DOHH2 (cell line): ENCODE measurements around the gene IFI44L.

ENCODE experiments used
- H3F3A ChIP-seq: fragments of 200-600 bp; sonication (generic), shearing (Covaris generic); 2 replicates; pipeline ENCODE4 v1.6.0; 2016; ENCODE audit warnings: antibody characterized with exemption, mild to moderate bottlenecking; ENCODE audit not compliant: control insufficient read depth, insufficient read depth
- H3K27ac ChIP-seq: fragments of 200-600 bp; sonication (generic); 2 replicates; pipeline ENCODE4 v1.5.1; 2014; ENCODE audit warnings: low read depth, mild to moderate bottlenecking, low read length, moderate library complexity
- H3K27me3 ChIP-seq: fragments of 200-600 bp; sonication (generic); 2 replicates; pipeline ENCODE4 v1.6.1; 2014; ENCODE audit warnings: mild to moderate bottlenecking, low read length, mixed read lengths; ENCODE audit not compliant: control insufficient read depth
- H3K36me3 ChIP-seq: fragments of 200-600 bp; sonication (generic); 2 replicates; pipeline ENCODE4 v1.6.1; 2014; ENCODE audit warnings: mild to moderate bottlenecking, low read length, moderate library complexity, mixed read lengths; ENCODE audit not compliant: control insufficient read depth
- H3K4me1 ChIP-seq: fragments of 200-600 bp; sonication (generic); 2 replicates; pipeline ENCODE4 v1.6.1; 2014; ENCODE audit warnings: mild to moderate bottlenecking, low read length, mixed read lengths; ENCODE audit not compliant: control insufficient read depth
- H3K4me2 ChIP-seq: fragments of 200-600 bp; sonication (generic); 2 replicates; pipeline ENCODE4 v1.6.0; 2014; ENCODE audit warnings: mild to moderate bottlenecking, low read length, moderate library complexity
- H3K4me3 ChIP-seq: fragments of 200-600 bp; sonication (generic); 2 replicates; pipeline ENCODE4 v1.5.1; 2014; ENCODE audit warnings: mild to moderate bottlenecking, low read length, mixed read lengths
- H3K79me2 ChIP-seq: fragments of 200-600 bp; sonication (generic); 2 replicates; pipeline ENCODE4 v1.6.1; 2014; ENCODE audit warnings: mild to moderate bottlenecking, low read length, mixed read lengths; ENCODE audit not compliant: control insufficient read depth
- H3K9me2 ChIP-seq: fragments of 200-600 bp; sonication (generic); replicated peaks from 2 replicates; pipeline ENCODE4 v1.6.1; 2014; ENCODE audit warnings: mild to moderate bottlenecking, low read length, mixed read lengths; ENCODE audit not compliant: control insufficient read depth
- H3K9me3 ChIP-seq: fragments of 200-600 bp; sonication (generic); 2 replicates; pipeline ENCODE4 v1.6.1; 2014; ENCODE audit warnings: antibody characterized with exemption, low read length, mixed read lengths; ENCODE audit not compliant: control insufficient read depth, insufficient read depth
- H4K20me1 ChIP-seq: fragments of 200-600 bp; sonication (generic); 2 replicates; pipeline ENCODE4 v1.6.0; 2014; ENCODE audit warnings: low read depth, mild to moderate bottlenecking, antibody characterized with exemption, low read length, moderate library complexity; ENCODE audit not compliant: control insufficient read depth, insufficient read depth
- EZH2phosphoT487 ChIP-seq: fragments of 200-600 bp; sonication (generic); IDR thresholded peaks from 2 replicates; pipeline ENCODE4 v1.6.1; 2017; ENCODE audit warnings: borderline replicate concordance, mild to moderate bottlenecking, antibody characterized with exemption, low read length, moderate library complexity, mixed read lengths
- TF ChIP-seq, protein P1 (sequence below): fragments of 200-600 bp; sonication (generic); IDR thresholded peaks from one replicate; pipeline ENCODE4 v1.5.1; 2014; ENCODE audit warnings: antibody characterized with exemption, mild to moderate bottlenecking, low read depth, low read length; ENCODE audit not compliant: poor library complexity, severe bottlenecking

The IFI44L gene

DNA sequence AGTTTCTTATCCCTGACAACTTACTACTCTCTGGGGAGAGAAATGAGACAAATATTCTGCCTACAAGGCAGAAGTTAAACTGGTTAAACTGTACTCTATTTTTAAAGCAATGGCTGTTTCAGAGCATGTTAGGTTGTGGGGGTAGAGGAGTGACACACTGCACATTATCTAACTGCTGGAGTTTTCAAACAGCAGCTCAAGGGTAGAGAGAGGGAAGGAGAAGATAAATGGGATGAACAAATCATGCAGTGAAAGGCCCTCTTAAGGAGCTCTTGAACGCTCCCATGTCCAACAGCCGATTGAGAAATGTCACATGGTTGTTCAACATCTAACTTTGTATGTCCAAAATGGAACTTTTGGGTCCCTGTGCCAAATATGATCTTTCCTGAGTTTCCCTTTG is 14.0 kb upstream of the IFI44L start:
- no peaks in the 10 kb centered on the region; the same call in 1 of the 2 replicates for H3K27me3 ChIP-seq
- no peaks in the 10 kb centered on the region for H3F3A ChIP-seq

GRCh38 chr1:78607334-78607927 is 12.8 kb upstream of the IFI44L start:
- Histone ChIP-seq H3K9me2 (no peaks in the 10 kb centered on the region), H3K36me3 (no peaks in the 10 kb centered on the region), H3K4me3 (no peak overlapping the region), H3K4me2 (no peak overlapping the region), H3K27ac (no peak overlapping the region), H3K79me2 (no peaks in the 10 kb centered on the region), H4K20me1 (no peaks in the 10 kb centered on the region), H3K27me3 (no peaks in the 10 kb centered on the region), H3F3A (no peaks in the 10 kb centered on the region), H3K9me3 (no peaks in the 10 kb centered on the region), H3K4me1 (no peaks in the 10 kb centered on the region)
- TF ChIP-seq EZH2phosphoT487: no peak
- TF ChIP-seq, protein P1, sequence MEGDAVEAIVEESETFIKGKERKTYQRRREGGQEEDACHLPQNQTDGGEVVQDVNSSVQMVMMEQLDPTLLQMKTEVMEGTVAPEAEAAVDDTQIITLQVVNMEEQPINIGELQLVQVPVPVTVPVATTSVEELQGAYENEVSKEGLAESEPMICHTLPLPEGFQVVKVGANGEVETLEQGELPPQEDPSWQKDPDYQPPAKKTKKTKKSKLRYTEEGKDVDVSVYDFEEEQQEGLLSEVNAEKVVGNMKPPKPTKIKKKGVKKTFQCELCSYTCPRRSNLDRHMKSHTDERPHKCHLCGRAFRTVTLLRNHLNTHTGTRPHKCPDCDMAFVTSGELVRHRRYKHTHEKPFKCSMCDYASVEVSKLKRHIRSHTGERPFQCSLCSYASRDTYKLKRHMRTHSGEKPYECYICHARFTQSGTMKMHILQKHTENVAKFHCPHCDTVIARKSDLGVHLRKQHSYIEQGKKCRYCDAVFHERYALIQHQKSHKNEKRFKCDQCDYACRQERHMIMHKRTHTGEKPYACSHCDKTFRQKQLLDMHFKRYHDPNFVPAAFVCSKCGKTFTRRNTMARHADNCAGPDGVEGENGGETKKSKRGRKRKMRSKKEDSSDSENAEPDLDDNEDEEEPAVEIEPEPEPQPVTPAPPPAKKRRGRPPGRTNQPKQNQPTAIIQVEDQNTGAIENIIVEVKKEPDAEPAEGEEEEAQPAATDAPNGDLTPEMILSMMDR: peak; percentile 20

More for the DNA sequence above, 14.0 kb upstream of the IFI44L start:
- Histone ChIP-seq H3K4me1 (no peaks in the 10 kb centered on the region), H3K4me2 (no peak overlapping the region), H3K79me2 (no peaks in the 10 kb centered on the region), H4K20me1 (no peaks in the 10 kb centered on the region), H3K36me3 (no peaks in the 10 kb centered on the region), H3K4me3 (no peak overlapping the region), H3K9me2 (no peaks in the 10 kb centered on the region), H3K27ac (no peak overlapping the region), H3K9me3 (no peaks in the 10 kb centered on the region)
- TF ChIP-seq, protein P1: no peak
- TF ChIP-seq EZH2phosphoT487: no peak

DNA sequence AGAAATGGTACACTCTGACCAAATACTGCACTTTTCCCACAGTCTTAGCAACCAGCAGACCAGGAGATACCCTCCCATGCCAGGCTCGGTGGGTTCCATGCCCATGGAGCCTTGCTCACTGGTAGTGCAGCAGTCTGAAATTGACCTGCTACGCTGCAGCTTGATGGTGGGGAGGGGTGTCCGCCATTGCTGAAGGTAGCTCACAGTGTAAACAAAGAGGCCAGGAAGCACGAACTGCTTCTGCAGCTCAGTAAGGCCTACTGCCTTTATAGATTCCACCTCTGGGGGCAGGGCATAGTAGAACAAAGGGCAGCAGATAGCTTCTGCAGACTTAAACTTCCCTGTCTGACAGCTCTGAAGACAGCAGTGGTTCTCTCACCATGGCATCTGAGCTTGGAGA is 12.3 kb upstream of the IFI44L start:
- H3K27me3 ChIP-seq: no peaks in the 10 kb centered on the region
- H3K36me3 ChIP-seq: no peaks in the 10 kb centered on the region
- H3F3A ChIP-seq: no peaks in the 10 kb centered on the region
- H4K20me1 ChIP-seq: no peaks in the 10 kb centered on the region
- no peak overlapping the region for H3K4me3 ChIP-seq
- H3K9me2 ChIP-seq: no peaks in the 10 kb centered on the region
- no peak overlapping the region for H3K27ac ChIP-seq
- H3K9me3 ChIP-seq: no peaks in the 10 kb centered on the region
- no peaks in the 10 kb centered on the region for H3K4me1 ChIP-seq
- H3K4me2 ChIP-seq: no peak overlapping the region
- no peak for TF ChIP-seq EZH2phosphoT487
- TF ChIP-seq, protein P1: no peak
- H3K79me2 ChIP-seq: no peaks in the 10 kb centered on the region
